ENCODE measurements around the gene CHST11.

Gene CHST11

DNA sequence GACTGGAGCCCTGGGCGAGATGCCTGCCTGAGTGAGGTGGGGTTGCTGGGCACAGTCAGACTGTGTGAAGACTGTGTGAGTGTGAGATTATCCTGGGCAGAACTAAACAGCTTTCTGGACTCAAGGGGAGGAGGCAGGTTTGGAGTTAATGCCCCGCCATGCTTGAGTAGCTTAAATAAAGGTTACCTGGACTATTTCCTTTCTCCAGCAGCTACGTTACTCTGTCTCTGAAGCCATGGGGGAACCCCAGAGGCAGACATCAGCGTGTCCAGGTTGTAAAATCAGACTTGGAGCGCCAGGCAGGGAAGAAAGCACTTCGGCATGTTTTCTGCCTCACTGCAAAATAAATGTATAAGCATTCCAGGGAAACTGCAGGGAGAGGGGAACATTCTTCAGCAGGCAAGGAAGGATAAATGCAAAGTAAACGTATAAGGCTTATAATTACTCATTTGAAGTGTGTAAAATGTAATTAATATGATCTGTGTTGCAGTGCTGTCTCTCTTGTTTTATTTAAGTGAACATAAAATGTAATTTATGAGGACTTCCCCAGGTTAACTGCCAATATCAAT lies 129.7 kb downstream of the CHST11 start:
- DNase-seq, result no peak

DNA sequence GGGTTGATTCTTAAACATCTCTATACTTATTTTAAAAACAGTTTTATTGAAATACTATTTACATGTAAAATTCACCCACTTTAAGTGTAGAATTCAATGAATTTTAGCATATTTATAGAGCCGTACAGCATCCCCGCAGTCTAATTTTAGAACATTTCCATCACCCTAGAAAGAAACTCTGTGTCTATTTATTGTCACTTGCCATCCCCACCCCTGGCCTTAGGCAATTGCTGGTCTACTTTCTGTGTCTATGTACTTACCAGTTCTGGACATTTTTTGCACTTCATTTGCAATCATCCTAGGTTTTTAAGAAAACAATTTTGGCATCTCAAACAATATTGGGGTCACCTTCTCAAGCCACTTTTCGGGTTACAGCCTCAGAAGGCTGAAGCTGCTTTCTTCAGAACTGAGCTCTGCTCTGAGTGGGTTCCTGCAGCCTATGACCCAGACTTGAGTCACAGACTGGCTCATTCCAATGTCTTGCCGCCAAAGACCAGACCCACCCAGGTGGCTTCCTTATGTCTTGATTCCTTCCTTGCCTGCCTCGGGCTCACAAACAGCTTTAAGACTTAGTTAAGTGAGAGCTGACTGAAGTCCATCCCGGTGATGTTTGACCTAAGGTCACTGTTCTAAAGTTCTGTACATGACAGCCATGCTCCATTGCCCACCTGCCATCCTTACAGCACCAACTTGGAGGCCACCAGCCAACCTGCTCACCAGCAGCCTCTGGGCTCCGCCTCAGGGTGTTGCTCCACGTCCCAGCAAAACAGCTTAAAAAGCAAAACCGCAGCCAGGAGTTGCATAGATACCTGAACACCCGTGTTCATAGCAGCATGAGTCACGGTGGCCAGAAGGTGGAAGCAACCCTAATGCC lies 131.5 kb downstream of the CHST11 start:
- DNase-seq, result peak; percentile 59

- DNase-seq, result no peak
These were observed 132.3 kb downstream of the CHST11 start for GRCh38 chr12:104588921-104589590.

DNA sequence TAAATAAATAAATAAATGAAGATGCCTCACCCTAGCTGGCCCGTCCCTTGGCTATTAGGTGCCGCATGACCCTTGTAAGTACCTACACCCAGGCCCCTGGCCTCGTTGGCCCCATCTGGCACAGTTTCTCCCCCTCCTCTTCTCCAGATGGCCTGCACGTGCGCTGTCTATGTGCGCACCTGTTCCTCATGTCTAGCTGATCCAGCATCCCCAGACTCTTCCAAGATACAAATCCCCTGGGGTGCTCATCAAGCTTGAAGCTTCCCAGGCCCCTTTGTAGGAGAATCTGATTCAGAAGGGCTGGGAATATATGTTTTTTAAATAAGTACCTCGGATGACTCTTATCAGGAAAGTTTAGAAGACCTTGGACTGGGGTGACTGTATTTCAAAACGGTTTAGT lies 133.3 kb downstream of the CHST11 start:
- DNase-seq, result no peak

- DNase-seq, result no peak
These were observed 134.6 kb downstream of the CHST11 start for GRCh38 chr12:104591257-104591885.

GRCh38 chr12:104593482-104593881 lies 136.7 kb downstream of the CHST11 start:
- DNase-seq, result no peak

- peak; percentile 80 for DNase-seq
These were observed 139.5 kb downstream of the CHST11 start for GRCh38 chr12:104596134-104596799.

DNA sequence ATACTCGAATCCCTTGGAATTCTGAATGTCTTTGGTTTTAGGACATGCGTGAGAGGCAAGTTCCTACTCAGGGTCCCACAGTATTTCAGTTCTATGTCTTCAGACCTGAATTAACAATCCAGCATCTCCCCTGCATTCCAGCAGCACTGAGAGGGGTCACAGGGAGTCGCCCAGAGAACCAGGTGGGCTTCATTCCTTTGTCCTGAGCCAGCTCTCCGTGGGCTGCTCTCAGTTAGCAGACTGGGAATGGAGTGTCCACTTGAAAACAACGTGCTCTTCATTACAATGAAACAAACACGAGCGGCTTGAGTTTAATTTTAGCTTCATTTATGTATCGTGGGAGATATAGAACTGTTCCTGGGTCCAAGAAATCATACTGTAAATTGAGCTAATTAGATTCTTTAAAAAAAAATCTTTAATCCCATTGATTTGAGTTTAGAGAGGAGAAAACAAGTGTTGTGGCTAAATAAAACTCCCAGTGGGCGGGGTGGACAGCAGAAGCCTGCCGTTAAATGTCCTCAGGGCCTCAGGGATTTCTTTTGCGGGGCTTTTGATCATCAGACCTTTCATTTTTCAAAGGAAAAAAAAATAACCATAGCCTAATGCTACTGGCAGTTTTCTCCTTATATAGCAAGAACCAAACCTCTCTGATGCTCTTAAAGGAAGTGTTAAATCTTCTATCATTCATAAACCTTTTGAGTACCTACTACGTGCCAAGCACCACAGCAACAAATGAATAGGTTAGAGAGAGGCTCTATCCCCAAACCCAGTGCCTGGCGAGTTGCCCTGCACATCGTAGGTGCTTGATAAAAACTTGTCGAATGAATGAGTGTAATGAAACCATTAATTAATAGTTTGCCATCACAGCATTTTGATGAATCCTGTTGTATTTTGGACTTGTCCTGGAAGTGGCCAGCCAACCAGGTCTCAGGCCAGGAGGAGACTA lies 140.4 kb downstream of the CHST11 start:
- DNase-seq, result no peak

GRCh38 chr12:104598342-104599271 lies 141.9 kb downstream of the CHST11 start:
- DNase-seq, result no peak

DNA sequence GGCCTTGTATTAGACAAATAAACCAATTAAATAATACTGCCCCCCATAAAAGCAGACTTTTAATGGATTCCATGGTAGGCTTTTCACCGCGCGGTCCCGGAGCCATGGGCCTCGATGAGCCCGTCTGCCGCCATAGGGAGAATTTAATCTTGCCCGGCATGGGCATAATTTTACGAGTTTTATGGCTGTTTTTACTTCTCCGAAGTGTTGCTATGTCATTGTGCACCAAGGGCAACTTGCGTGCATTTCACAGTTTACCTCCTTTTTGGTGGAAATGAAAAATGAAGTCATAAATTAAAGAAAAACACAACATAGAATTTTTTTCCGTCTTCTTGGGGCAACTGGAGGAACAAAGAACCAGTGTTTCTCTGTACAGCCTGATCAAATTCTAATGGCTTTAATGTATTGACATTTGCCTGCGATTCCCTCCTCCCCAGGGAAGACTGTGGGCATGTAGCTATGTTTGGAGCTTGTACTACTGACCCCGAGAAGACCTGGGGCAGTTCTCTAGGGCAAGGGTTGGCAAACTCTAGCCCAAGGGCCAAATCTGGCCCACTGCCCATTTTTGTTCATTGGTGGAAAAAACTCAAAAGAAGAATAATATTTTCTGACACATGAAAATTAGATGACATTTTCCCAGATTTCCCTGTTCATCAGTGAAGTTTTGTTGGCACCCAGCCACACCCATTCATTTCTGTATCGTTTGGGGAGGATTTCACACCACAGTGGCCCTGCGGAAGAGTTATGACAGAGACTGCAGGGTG lies 142.7 kb downstream of the CHST11 start:
- DNase-seq, result no peak

GRCh38 chr12:104600036-104600712 lies 143.4 kb downstream of the CHST11 start:
- DNase-seq, result no peak

DNA sequence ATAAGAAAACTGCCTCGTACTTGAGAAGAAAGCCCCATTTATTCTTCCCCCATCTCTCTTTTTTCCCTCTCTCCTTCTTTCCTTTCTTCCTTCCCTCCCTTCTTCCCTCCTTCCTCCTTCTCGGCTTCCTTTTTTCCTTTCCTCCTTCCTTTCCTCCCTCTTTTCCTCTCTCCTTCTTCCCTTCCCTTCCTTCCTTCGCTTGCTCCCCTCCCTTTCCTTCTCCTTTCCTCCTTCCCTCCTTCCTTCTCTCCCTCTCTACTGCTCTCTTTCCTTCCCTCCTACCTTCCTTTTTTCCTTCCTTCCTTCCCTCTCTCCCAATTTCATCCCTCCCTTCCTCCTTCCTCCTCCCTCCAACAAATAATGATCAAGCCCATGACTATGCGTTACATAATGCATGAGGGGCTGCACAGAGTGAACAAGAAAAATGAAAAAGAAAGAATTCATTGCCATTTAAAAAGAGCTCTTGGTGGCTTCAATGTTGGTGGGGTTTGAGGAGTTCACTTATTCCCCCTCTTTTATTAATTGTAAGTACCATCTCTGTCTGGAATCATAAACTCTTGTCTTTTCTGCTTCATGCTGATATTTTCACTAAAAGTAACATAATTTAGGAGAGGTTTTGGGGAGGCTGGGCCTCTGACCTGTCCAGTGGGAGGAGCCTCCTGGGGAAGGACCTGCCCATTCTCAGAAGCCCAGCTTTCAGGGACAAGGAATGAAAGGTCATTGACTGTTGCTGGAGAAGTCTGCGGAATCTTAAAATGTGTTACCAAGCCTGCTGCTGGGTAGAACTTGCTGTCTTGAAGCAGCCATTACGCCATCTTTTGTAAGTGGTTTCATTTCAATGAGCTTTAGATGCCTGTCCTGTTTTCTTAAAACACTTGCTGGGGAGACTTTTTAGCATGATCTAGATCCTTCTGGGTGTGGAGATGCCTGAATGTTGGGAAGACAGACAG lies 144.3 kb downstream of the CHST11 start:
- DNase-seq, result no peak

DNA sequence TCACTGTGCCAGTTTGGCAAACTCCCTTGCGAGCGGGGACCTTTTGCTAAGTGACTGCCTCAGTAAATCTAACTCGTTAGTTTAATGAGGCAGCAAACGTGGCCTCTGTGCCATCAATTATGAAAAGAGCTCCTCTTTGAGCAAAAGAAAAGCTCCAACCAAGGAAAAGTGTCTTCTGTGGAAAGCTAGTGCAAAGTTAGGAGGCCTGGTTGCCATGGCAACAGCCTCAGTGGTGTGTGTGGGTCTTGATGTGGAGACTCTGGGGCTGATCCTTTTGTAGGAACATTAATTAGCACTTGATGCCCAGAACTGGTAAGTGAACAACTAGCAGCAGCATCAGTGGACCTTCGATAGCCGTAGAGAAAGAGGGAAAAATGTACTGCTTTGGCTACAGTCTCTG lies 145.7 kb downstream of the CHST11 start:
- DNase-seq, result no peak

DNA sequence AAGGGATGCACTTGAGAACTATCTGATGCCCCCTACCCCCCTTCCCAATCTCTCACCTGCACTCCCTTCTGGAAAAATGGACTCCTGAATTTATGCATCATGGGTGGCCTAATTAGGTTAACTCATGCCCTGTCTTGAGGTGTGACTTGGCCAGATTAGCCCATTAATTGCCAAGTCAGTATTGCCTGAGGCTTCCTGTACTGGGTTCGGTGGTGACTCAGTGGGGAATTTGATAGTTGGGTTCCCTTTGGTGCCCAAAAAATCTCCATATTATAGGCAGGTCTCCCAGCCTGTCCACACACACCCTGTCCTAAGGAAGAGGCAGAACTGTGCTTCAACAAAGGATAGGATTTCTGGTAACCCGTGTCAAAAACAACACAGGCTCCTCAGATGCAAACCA lies 146.1 kb downstream of the CHST11 start:
- DNase-seq, result no peak

DNA sequence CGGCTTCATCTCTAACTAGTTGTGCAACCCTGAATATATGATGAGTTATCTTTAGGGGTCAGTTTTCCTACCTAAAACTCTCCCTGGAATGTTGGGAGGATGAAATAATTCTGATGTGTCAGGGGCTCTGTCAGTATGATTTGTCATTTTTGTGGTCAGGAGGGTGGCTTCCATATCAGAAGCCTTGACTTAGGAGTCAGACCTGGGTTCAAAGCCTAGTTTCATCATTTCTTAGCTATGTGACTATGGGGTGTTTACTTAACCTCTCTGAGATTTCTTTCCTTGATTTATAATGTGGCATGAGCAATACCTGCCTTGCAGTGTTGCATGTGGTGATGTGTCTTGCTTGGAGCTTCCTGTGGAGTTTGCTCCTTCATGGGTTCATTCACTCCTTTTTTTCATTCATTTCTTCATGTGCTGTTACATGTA lies 146.8 kb downstream of the CHST11 start:
- peak; percentile 68 for DNase-seq

DNA sequence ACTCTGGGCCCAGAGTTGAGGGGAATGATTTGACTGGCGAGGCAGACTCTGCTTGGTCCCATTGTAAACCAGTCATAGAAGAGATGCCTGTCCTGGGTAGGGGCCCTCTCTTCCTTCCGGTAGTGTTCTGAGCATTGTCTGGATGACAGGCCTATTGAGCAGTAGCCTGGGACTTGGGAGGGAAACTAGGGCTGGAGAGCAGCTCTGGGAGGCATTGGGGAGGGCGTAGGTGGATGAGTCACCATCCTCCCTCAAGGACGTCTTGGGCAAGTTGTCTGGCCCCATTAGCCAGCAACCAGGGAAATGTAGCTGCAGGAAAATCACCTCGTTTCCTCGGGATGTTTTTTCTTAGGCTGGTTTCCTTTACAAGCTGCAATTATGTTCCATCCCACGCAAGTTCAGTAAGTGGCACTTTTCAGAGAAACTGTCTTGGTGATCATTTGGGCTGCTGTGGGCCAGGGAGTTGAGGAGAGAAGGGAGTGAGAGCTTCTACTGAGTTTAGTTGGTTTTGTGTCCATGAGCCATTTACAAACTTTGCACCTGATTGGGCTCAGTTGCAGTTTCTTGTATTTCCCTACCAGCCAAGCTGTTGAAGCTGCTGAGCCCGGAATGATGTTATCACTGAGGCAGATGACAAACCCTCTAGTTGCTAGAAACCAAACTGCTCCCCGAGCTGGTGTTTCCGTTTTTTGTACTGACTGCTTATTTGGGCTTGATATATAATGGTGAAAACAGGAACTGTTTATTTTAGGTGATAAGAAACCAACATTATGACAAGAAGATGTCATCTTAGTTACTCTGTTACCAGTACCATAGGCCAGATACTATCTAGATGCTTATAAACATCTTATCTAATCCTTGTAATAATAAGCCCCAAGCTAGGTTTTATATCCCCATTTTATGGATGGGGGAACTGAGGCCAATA lies 147.6 kb downstream of the CHST11 start:
- peak; percentile 89 for DNase-seq
